ENCODE results near the gene TSC22D4. TPM values are rescaled to one million over a fixed set of nuclear protein-coding genes. Genes with fewer than 3 reads are reported as not detected.
A peak's percentile ranks its signal among the peaks of the same experiment; 100 is the strongest.

The TSC22D4 gene
- total RNA-seq, 1 donor: 18.5 TPM

DNA sequence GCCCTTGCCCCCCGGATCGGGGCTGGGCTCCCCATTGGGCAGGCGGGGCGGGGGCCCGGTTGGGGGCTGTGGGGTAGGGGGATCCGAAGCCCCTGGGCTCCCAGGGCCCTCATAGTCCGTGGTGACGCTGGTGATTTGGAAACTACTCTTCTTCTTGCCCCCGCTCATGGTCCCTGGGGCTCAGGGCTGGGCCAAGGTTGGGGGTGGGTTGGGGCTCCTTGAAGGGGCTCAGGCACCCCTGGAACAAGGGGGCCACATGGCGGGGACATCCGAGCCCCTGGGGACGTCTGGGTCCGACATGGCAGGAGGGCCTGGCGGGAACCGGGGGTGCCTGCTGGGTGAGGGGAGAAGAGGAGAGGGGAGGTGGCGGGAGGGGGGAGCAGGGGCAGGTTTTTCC, 1.1 kb downstream of the TSC22D4 start:
- Histone ChIP-seq H3K4me2 (ENCODE audit: insufficient read depth, low read length) (peak overlapping the region; percentile 84), H4K20me1 (ENCODE audit: insufficient read depth, low read length) (peaks cover 34% of the 10 kb centered on the region), H3K27me3 (ENCODE audit: insufficient read depth, low read length) (no peaks in the 10 kb centered on the region), H3K9me3 (ENCODE audit: low read depth, low read length) (no peaks in the 10 kb centered on the region), H3K36me3 (ENCODE audit: insufficient read depth, low read length) (peaks cover 12% of the 10 kb centered on the region), H3K79me2 (ENCODE audit: insufficient read depth, low read length) (peaks cover 54% of the 10 kb centered on the region), H2AFZ (ENCODE audit: low read length) (no peak overlapping the region), H3K27ac (ENCODE audit: low read depth, low read length) (no peak overlapping the region), H3K4me1 (ENCODE audit: insufficient read depth, low read length) (peaks cover 25% of the 10 kb centered on the region), H3K4me3 (ENCODE audit: insufficient read depth, low read length) (peak overlapping the region; percentile 94)
- peak; percentile 89 for DNase-seq (ENCODE audit: insufficient read length, low spot score, missing footprints)
- TF ChIP-seq, protein P1, sequence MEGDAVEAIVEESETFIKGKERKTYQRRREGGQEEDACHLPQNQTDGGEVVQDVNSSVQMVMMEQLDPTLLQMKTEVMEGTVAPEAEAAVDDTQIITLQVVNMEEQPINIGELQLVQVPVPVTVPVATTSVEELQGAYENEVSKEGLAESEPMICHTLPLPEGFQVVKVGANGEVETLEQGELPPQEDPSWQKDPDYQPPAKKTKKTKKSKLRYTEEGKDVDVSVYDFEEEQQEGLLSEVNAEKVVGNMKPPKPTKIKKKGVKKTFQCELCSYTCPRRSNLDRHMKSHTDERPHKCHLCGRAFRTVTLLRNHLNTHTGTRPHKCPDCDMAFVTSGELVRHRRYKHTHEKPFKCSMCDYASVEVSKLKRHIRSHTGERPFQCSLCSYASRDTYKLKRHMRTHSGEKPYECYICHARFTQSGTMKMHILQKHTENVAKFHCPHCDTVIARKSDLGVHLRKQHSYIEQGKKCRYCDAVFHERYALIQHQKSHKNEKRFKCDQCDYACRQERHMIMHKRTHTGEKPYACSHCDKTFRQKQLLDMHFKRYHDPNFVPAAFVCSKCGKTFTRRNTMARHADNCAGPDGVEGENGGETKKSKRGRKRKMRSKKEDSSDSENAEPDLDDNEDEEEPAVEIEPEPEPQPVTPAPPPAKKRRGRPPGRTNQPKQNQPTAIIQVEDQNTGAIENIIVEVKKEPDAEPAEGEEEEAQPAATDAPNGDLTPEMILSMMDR (IDR thresholded peaks at IDR 0.05; ENCODE audit: extremely low read depth, low read depth, low read length): no peak

DNA sequence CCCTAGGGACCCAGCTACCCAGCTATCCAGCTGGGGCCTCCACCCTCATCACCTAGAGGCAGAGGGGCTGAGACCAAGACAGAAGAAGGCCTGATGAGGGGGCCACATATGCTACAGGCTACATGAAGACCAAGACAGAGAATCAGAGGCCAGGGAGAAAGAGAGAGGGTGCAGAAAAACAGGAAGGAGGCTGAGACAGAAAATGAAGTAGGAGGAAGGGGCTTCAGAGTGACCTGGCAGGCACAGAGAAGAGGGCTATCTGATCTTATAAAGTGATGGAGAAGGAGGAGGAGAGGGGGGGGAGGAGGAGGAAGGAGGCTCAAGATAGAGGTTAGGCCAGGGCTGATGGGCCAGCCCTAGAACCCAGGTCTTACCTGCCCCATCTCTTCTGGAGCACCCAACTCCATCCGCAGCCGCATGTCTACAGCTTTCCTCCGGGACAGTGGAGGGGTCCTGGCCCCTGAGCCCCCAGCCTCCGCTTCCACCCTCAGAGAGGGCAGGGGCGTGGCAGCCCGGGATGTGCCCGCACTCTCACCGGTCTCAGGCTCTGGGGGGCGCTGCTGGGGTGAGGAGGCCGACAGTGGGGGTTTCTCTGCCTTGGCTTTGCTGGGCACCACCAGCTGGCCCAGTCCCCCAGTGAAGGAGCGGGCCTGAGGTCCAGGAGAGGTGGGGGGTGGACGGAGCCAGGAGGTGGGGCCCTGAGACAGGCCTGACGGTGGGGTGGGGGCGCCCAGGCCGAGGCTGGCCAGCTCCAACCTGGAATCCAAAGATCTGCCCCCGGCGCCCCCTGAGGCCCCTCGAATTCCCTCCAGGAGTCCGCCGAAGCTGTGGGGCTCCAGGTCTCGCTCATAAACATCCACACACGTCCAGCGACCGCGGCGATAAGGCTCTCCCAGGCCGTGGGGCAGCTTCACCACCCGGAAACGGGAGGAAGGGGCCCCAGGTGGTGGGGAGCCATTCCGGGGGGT, 1.8 kb downstream of the TSC22D4 start:
- Histone ChIP-seq H3K27me3 (ENCODE audit: insufficient read depth, low read length) (no peaks in the 10 kb centered on the region), H3K27ac (ENCODE audit: low read depth, low read length) (peak overlapping the region; percentile 23), H3K4me3 (ENCODE audit: insufficient read depth, low read length) (peak overlapping the region; percentile 94), H3K9me3 (ENCODE audit: low read depth, low read length) (no peaks in the 10 kb centered on the region), H2AFZ (ENCODE audit: low read length) (no peak overlapping the region), H4K20me1 (ENCODE audit: insufficient read depth, low read length) (peaks cover 34% of the 10 kb centered on the region), H3K79me2 (ENCODE audit: insufficient read depth, low read length) (peaks cover 54% of the 10 kb centered on the region), H3K36me3 (ENCODE audit: insufficient read depth, low read length) (peaks cover 12% of the 10 kb centered on the region), H3K4me2 (ENCODE audit: insufficient read depth, low read length) (peak overlapping the region; percentile 84), H3K4me1 (ENCODE audit: insufficient read depth, low read length) (peaks cover 24% of the 10 kb centered on the region)
- DNase-seq (ENCODE audit: insufficient read length, low spot score, missing footprints): peak; percentile 90
- TF ChIP-seq, protein P1 (IDR thresholded peaks at IDR 0.05; ENCODE audit: extremely low read depth, low read depth, low read length): peak; percentile 37

DNA sequence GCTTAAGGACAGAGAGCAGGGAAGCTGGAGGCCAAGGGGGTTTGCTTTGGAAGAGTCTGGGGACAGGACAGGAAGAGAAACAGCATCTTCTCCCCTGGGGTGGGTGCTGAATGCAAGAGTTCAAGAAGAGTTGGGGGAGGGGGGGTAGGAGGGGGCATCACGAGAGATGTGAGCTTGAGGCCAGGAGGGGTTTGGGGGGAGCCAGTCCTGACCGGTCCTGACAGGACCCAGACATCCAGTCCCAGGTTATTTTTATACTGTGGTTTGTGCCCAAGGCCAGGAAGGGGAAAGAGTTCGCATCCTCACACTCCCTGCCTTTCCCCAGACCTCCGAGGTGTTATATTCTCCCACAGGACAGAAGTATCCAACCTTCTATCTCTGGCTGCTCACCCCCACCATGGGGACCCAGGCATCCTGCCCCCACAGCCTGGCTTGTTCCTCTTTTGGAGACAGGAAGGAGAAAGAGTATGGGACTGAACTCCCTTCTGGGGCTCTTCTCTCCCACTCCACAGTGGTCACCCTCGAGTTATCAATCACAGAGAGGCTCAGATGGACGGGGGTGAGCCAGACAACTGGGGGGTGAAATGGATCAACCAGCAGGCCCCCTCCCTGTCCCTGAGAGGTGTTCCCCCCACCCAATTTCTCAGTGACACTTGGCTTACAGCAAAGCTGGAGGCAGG, 2.8 kb downstream of the TSC22D4 start:
- Histone ChIP-seq H3K27ac (ENCODE audit: low read depth, low read length) (peak overlapping the region; percentile 37), H2AFZ (ENCODE audit: low read length) (no peak overlapping the region), H3K9me3 (ENCODE audit: low read depth, low read length) (no peaks in the 10 kb centered on the region), H3K4me3 (ENCODE audit: insufficient read depth, low read length) (peak overlapping the region; percentile 94), H3K79me2 (ENCODE audit: insufficient read depth, low read length) (peaks cover 58% of the 10 kb centered on the region), H3K4me1 (ENCODE audit: insufficient read depth, low read length) (peaks cover 24% of the 10 kb centered on the region), H3K36me3 (ENCODE audit: insufficient read depth, low read length) (peaks cover 12% of the 10 kb centered on the region), H3K4me2 (ENCODE audit: insufficient read depth, low read length) (peak overlapping the region; percentile 84), H4K20me1 (ENCODE audit: insufficient read depth, low read length) (peaks cover 34% of the 10 kb centered on the region), H3K27me3 (ENCODE audit: insufficient read depth, low read length) (no peaks in the 10 kb centered on the region)
- peak; percentile 83 for DNase-seq (ENCODE audit: insufficient read length, low spot score, missing footprints)
- TF ChIP-seq, protein P1 (IDR thresholded peaks at IDR 0.05; ENCODE audit: extremely low read depth, low read depth, low read length): no peak

DNA sequence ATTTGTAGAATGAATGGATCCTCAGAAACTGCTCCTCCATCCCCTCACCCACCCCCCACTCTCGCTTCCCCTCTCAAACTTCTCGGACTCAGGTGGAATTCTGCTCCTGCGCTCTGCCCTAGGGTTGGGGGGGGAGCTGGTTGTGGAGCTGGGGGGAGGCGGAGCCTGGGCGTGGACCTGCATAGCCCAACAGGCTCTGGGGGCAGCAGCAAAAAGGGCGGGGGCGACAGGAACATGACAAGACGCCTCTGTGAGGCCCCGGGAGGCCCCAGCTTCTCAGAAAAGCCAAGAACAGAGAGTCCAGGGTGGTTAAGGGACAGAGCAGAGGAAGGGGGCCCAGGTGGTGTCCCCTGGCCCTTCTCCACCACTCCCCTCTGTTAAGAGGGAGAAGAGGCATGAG, 3.5 kb downstream of the TSC22D4 start:
- Histone ChIP-seq H3K4me3 (ENCODE audit: insufficient read depth, low read length) (peak overlapping the region; percentile 50), H3K9me3 (ENCODE audit: low read depth, low read length) (no peaks in the 10 kb centered on the region), H3K27ac (ENCODE audit: low read depth, low read length) (peak overlapping the region; percentile 37), H3K36me3 (ENCODE audit: insufficient read depth, low read length) (peaks cover 12% of the 10 kb centered on the region), H3K79me2 (ENCODE audit: insufficient read depth, low read length) (peaks cover 58% of the 10 kb centered on the region), H3K4me1 (ENCODE audit: insufficient read depth, low read length) (peaks cover 24% of the 10 kb centered on the region), H2AFZ (ENCODE audit: low read length) (no peak overlapping the region), H4K20me1 (ENCODE audit: insufficient read depth, low read length) (peaks cover 34% of the 10 kb centered on the region), H3K4me2 (ENCODE audit: insufficient read depth, low read length) (peak overlapping the region; percentile 84), H3K27me3 (ENCODE audit: insufficient read depth, low read length) (no peaks in the 10 kb centered on the region)
- peak; percentile 54 for DNase-seq (ENCODE audit: insufficient read length, low spot score, missing footprints)
- TF ChIP-seq, protein P1 (IDR thresholded peaks at IDR 0.05; ENCODE audit: extremely low read depth, low read depth, low read length): no peak
